NCI-H2227 treated with DMSO at 0.1 percent for 48 hours (cell line): Measurements from ENCODE around the gene ID4.
A peak's percentile ranks its signal among the peaks of the same experiment; 100 is the strongest.
"Not testable (repeated sequence)": the region's sequence is repeated elsewhere in the genome, so short reads cannot be mapped to it uniquely, and the experiment has no call there.

Source experiments
- DNase-seq: peaks from one replicate; lab custom pipeline; 2025; lab: John Stamatoyannopoulos, UW

Gene ID4

GRCh38 chr6:19831358-19831757 is 5.8 kb upstream of the ID4 start:
- DNase-seq, result no peak

GRCh38 chr6:19833947-19834346 is 3.2 kb upstream of the ID4 start:
- DNase-seq, result no peak

GRCh38 chr6:19834858-19835257 is 2.3 kb upstream of the ID4 start:
- no peak for DNase-seq

GRCh38 chr6:19835605-19836004 is 1.6 kb upstream of the ID4 start:
- DNase-seq, result no peak

GRCh38 chr6:19837511-19838441 is 606 bp downstream of the ID4 start:
- no peak for DNase-seq

DNA sequence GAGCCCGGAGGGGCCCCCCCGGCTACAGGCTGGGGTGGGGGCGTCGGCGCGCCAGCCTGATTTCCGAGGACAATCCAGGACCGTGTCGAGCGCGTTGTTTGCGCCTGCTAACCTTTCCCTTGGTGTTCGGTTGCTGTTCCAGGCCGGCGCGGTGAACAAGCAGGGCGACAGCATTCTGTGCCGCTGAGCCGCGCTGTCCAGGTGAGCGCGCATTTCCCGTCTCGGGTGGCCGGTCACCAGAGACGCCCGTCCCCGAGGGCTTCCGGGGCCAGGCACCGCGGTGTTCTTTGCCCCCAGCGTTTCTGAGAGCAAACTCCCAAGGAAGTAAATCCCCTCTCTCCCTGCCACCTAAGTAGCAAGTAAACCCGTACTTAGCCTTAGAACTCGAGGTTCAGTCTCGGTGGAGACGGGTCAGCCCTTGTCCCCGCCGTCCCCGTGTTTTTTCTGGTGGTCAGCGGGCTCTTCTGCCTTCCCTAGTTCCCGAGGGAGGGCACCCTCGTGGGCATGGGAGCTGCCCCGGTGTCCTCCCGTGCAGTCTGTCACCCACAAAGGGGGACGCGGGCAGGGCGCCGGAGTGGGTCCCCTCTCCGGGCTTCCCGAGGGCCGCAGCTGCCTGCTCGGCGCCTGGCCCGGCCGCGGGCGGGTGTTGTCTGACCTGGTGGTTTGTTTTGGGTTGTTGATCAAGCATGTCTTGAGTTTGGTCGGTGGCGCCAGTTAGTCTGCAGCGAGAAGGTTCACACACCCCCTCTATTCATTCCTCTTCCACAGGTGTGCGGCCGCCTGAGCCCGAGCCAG is 1.5 kb downstream of the ID4 start:
- peak; percentile 36 for DNase-seq

- no peak for DNase-seq
Measured at GRCh38 chr6:19839237-19839546, 2.0 kb downstream of the ID4 start.

DNA sequence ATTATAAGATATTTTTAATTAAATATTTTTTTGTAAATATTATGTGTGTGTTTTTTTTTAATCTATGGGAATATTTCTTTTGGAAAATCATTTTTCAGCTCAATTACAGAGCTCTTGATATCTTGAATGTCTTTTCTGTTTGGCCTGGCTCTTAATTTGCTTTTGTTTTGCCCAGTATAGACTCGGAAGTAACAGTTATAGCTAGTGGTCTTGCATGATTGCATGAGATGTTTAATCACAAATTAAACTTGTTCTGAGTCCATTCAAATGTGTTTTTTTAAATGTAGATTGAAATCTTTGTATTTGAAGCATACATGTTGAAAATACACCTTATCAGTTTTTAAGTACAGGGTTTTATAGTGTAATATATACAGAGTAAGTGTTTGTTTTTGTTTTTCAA is 2.6 kb downstream of the ID4 start:
- DNase-seq, result no peak

DNA sequence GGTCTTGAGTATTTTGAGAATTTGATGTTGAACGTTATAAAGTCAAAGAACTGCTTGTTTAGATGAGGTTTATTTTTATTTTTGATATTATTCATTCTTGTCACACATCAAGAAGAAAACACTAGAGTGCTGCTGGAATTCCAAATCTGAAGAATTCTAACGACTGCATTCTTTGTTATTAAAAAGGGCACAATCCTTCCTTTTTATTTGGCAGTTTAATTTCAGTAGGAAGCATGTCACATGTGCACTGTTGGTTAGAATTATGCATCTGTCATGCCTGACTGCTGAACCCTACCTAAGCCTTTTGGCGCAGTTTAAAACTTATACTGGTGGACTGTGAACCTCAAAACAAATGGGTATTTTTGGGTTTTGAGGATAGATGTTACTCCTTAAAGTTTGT is 4.0 kb downstream of the ID4 start:
- DNase-seq, result no peak

DNA sequence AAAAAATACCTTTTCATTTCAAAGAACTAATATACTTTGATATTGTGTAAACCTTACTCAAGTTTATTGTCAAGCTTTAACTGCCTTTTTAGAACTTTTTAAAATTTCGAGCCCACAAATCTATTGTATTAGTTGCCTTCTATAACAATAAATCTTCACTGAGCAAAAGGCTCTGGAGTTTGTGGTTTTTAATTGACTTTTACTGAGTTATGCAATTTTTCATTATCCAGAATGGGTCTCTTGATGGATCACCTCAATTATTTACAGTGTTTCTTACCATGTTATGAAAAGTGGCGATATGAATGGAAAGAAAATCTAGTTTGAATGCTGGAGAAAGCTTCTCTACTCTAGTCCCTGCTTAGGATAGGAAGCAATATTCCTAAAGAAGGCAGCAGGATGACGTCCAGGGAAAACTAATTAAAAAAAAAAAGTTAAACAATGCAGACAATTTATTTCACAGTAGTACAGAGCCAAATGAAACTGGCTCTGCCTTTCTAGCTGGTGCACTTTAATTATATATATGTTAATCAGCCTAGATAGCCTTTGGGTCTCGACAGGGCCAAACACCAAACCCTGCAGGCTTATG is 5.0 kb downstream of the ID4 start:
- DNase-seq, result no peak

DNA sequence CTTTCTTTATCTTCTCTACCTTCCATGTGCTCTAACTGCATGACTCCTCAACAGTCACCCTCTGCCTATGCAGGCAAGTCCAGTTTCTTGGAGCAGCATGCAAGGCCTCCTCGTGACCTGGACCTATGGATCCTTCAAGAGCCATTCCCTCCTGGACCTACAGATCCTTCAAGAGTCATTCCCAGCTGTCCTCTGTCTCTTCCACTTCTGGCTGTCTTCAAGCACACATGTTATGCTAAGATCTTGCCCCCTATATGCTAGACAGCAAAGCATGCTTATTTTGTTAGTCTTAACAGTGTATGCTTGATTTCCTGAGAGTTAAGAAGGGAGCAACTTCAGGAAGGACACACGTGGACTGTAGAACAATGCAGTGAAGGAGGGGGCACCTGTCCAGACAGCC is 7.5 kb downstream of the ID4 start:
- no peak for DNase-seq

DNA sequence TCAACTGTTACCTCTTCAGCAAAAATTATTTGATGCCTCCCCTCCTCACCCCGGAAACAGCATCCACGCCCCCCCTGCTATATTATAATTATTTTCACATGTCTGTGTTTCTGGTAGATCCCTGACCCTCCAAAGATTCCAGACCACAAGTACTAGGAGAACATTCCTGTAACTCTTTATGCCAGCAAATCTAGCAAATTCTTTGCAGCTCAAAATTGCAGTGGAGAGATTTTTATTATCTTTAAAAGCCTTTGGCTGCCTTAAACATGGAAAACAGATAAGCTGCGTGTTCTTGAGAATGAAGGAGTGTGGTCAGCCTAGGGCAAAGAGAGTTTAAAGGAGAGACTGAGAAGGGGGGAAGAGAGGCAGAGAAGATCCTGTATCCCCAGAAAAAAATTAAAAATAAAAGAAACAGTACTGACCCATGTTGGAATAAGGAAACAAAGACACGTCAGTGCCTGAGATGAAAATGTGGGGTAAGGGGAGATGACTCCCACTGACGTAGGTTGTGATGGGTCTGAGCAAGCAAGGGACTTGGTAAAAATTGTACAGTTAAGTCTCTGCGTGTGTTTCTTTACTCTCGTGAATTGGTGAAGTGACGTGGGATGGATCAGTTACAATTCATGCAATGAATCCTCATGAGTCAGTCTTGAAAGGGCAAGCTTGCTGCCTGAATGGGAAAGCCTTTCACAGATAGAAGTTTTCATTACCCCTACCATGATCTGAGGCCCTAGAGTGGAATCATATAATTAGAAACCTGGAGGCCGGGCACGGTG is 8.3 kb downstream of the ID4 start:
- DNase-seq, result no peak

DNA sequence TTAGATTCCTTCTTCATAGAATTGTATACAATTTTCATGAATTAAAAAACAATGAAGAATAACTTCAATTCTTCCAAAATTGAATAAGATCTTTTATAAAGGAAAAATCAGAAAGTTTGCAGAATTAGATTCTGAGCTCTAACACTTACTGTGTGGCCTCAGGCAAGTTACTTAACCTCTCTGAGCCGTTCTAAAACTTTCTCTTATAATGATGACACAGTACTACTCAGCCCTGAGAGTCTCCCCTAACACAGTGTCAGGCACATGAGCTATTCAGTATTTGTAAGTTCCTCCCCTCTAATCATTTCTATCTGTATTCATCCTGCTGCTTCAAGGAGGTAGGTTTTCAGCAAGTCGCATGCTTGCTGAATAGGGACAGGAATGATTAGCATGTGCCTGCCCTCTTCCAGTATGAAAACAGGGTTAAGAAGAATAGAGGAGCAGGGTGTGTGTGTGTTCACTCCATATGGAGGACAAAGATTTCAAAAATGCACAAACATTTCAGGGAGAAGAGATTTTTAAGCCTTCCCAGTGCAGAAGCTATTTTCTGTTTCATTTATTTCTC is 11.4 kb downstream of the ID4 start:
- no peak for DNase-seq

- DNase-seq, result no peak
Measured at GRCh38 chr6:19849196-19849595, 12.0 kb downstream of the ID4 start.

GRCh38 chr6:19849755-19850154 is 12.6 kb downstream of the ID4 start:
- no peak for DNase-seq

GRCh38 chr6:19851241-19852089 is 14.3 kb downstream of the ID4 start:
- DNase-seq, result peak; percentile 28

DNA sequence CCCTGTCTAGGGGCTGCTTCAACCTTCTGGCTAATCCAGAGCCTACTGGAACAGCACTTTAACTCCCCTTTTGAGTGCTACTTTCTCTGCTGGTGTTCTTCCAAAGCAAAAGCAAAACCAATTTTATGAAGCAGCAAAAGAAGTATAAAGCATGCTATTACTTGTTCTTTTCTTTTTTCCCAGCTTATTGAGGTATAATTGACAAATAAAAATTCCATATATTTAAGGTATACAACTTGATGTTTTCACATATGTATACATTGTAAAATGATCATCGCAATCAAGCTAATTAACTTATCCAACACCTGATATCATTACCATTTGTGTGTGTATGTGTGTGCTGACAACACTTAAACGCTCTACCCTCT is 14.9 kb downstream of the ID4 start:
- DNase-seq, result no peak

DNA sequence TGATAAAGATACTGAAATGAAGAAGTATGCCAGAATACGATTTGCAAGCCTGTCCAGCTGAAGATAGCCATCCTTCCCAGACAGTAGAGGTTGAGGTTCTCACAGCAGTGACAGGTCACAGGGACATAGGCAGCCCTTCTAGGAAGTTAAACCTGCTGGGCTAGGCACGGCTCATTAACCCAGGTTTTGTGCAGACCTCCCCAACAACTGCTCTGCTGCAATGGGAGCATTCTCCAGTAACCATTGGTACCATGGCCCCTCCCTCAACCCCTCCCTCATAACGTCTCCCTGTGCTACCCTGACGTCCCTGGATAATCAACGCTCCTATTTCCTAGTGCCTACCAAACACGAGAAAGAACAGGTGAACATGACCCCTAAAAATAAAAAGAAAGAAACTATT is 15.8 kb downstream of the ID4 start:
- DNase-seq, result no peak

DNA sequence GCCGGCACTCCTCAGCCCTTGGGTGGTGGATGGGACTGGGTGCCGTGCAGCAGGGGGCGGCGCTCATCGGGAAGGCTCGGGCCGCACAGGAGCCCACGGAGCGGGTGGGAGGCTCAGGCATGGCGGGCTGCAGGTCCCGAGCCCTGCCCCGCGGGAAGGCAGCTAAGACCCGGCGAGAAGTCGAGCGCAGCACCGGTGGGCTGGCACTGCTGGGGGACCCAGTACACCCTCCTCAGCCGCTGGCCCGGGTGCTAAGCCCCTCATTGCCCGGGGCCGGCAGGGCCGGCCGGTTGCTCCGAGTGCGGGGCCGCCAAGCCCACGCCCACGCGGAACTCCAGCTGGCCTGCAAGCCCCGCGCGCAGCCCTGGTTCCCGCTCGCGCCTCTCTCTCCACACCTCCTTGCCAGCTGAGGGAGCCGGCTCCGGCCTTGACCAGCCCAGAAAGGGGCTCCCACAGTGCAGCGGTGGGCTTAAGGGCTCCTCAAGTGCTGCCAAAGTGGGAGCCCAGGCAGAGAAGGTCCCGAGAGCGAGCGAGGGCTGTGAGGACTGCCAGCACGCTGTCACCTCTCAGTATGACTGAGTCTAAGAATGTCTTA is 17.3 kb downstream of the ID4 start:
- not testable (repeated sequence) for DNase-seq

DNA sequence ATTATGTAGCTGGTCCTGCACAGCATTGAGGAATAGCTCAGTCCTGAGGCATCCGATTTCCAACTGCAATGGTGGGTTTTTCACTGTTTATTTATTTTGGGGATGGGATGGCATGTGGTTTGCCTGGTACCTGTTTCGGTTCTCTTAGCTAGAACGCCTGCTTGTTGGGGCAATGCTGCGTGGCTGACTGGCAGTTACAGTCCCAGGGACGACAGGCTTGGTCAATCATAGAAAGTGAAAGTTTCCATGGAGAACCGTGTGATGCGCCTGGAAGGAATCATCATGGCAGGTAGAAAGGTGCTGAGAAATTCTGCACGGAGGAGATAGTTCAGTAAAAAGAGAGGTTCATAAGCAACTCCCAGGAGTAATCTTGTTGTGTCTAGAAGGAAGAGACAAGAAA is 18.4 kb downstream of the ID4 start:
- DNase-seq, result no peak

DNA sequence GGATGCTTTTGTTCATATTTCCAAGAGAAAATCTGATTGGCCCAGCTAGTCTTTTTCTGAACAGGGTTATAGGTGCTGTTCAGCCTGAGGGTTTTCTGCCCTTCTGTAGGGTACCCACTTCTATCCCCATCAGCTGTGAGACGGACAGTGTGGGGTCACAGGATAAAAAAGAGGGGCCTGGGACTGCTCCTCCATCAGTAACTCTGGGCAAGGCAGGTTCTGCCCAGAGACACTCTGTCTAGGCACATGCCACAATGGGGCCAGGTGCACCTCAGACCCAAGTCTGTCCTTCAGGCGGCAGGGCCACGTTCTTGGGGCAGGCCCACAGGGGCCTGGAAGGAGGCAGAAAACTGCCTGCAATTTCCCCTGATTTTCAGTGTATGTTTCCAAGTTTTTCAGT is 20.0 kb downstream of the ID4 start:
- no peak for DNase-seq
